ENCODE results near the gene SLC7A7. TPM values are rescaled to one million over a fixed set of nuclear protein-coding genes. Genes with fewer than 3 reads are reported as not detected.
"Not testable (repeated sequence)": the region's sequence is repeated elsewhere in the genome, so short reads cannot be mapped to it uniquely, and the experiment has no call there.

Gene SLC7A7
- total and polyA plus RNA-seq, 2 experiments from 2014 or later: 3.6 to 4.1 TPM

DNA sequence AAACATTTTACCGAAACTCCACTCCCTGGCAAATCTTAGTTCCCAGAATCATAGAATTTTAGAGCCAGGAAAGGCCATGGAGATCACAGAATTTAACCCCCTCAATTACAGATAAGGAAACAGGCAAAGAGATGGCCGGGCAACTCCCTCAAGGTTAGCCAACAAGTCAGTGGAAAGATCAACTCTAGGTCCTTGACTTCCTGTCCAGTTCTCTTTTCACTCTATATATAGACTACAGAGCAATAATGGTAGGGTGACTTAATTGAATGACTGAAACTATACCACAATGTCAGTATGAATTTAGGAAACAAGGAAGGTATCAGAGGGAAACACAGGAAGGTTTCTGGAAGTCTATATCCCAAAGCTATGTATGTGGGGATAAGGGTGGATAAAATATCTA lies 37.2 kb downstream of the SLC7A7 start (continued):
- TF ChIP-seq, protein P1, sequence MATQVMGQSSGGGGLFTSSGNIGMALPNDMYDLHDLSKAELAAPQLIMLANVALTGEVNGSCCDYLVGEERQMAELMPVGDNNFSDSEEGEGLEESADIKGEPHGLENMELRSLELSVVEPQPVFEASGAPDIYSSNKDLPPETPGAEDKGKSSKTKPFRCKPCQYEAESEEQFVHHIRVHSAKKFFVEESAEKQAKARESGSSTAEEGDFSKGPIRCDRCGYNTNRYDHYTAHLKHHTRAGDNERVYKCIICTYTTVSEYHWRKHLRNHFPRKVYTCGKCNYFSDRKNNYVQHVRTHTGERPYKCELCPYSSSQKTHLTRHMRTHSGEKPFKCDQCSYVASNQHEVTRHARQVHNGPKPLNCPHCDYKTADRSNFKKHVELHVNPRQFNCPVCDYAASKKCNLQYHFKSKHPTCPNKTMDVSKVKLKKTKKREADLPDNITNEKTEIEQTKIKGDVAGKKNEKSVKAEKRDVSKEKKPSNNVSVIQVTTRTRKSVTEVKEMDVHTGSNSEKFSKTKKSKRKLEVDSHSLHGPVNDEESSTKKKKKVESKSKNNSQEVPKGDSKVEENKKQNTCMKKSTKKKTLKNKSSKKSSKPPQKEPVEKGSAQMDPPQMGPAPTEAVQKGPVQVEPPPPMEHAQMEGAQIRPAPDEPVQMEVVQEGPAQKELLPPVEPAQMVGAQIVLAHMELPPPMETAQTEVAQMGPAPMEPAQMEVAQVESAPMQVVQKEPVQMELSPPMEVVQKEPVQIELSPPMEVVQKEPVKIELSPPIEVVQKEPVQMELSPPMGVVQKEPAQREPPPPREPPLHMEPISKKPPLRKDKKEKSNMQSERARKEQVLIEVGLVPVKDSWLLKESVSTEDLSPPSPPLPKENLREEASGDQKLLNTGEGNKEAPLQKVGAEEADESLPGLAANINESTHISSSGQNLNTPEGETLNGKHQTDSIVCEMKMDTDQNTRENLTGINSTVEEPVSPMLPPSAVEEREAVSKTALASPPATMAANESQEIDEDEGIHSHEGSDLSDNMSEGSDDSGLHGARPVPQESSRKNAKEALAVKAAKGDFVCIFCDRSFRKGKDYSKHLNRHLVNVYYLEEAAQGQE (IDR thresholded peaks at IDR 0.05; ENCODE audit: unreplicated experiment): no peak
- no peak for TF ChIP-seq ZNF114 (CRISPR knock-in tag; IDR thresholded peaks at IDR 0.05)
- no peak for TF ChIP-seq EZH2phosphoT487 (IDR thresholded peaks at IDR 0.05; ENCODE audit: unreplicated experiment)

DNA sequence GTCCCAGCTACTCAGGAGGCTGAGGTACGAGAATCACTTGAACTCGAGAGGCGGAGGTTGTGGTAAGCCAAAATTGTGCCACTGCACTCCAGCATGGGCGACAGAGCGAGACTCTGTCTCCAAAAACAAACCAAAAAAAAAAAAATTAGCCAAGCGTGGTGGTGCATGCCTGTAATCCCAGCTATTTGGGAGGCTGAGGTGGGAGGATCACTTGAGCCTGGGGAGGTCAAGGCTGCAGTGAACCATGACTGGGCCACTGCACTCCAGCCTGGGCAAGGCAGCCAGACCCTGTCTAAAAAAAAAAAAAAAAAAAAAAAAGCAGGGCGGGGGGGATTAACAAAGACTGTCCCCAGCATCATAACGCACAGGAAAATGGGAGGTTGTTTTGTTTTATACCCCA lies 38.4 kb downstream of the SLC7A7 start:
- H3K36me3 Mint-ChIP-seq (ENCODE audit: low read depth): peaks cover 31% of the 10 kb centered on the region
- not testable (repeated sequence) for H3K4me1 ChIP-seq (ENCODE audit: insufficient read depth); DNase-seq (ENCODE audit: low spot score); H3K9me2 ChIP-seq (ENCODE audit: insufficient read depth); H3K27me3 ChIP-seq (ENCODE audit: insufficient read depth); H3K36me3 ChIP-seq (ENCODE audit: insufficient read depth); H3K79me2 ChIP-seq (replicated peaks; ENCODE audit: insufficient read depth); H4K20me1 ChIP-seq (replicated peaks; ENCODE audit: insufficient read depth); H3K27me3 Mint-ChIP-seq (ENCODE audit: insufficient read depth, low read depth, poor library complexity); H3K4me2 ChIP-seq; H2AFZ ChIP-seq; H3K27ac ChIP-seq (ENCODE audit: low read depth); H3K4me3 Mint-ChIP-seq; ATAC-seq; H3F3A ChIP-seq (replicated peaks; ENCODE audit: low read depth); H3K4me3 ChIP-seq; H3K9me3 Mint-ChIP-seq; H3K27ac Mint-ChIP-seq
- peaks cover 11% of the 10 kb centered on the region for H3K4me1 Mint-ChIP-seq

DNA sequence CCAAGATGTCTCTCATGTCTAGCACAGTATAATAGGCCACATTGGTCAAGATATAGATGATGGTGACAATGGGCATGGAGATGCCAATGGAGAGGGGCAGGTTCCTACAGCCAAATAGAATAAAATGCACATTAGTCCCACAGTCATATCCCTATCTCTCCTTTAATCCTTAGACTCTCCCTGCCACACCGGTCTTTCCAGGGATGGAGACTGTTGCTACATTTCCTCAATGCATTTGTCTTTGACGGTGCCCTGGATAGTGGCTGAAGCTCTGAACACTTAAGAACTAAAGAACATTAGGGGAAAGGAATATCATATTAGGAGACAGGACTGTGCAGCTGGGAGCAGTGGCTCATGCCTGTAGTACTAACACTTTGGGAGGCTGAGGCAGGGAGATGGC lies 39.0 kb downstream of the SLC7A7 start:
- Mint-ChIP-seq H3K4me3 (no peak overlapping the region), H3K36me3 (ENCODE audit: low read depth) (peaks cover 37% of the 10 kb centered on the region), H3K27ac (no peak overlapping the region), H3K27me3 (ENCODE audit: insufficient read depth, low read depth, poor library complexity) (peaks cover 7% of the 10 kb centered on the region), H3K9me3 (no peaks in the 10 kb centered on the region), H3K4me1 (peaks cover 9% of the 10 kb centered on the region)
- no peak overlapping the region for H2AFZ ChIP-seq
- peaks cover 14% of the 10 kb centered on the region for H3K36me3 ChIP-seq (ENCODE audit: insufficient read depth)
- H3K4me2 ChIP-seq: no peak overlapping the region
- no peaks in the 10 kb centered on the region for H4K20me1 ChIP-seq (replicated peaks; ENCODE audit: insufficient read depth)
- ATAC-seq (no peak), DNase-seq (ENCODE audit: low spot score) (no peak)
- no peak overlapping the region for H3K4me3 ChIP-seq
- no peak overlapping the region for H3K27ac ChIP-seq (ENCODE audit: low read depth)
- 0 out of 2 replicates have a peak, but pooled peaks cover 4% of the 10 kb centered on the region for H3F3A ChIP-seq (replicated peaks; ENCODE audit: low read depth)
- no peaks in the 10 kb centered on the region for H3K79me2 ChIP-seq (replicated peaks; ENCODE audit: insufficient read depth)
- H3K9me2 ChIP-seq (ENCODE audit: insufficient read depth): no peaks in the 10 kb centered on the region
- no peaks in the 10 kb centered on the region for H3K27me3 ChIP-seq (ENCODE audit: insufficient read depth)
- H3K4me1 ChIP-seq (ENCODE audit: insufficient read depth): no peaks in the 10 kb centered on the region
- TF ChIP-seq, protein P2, sequence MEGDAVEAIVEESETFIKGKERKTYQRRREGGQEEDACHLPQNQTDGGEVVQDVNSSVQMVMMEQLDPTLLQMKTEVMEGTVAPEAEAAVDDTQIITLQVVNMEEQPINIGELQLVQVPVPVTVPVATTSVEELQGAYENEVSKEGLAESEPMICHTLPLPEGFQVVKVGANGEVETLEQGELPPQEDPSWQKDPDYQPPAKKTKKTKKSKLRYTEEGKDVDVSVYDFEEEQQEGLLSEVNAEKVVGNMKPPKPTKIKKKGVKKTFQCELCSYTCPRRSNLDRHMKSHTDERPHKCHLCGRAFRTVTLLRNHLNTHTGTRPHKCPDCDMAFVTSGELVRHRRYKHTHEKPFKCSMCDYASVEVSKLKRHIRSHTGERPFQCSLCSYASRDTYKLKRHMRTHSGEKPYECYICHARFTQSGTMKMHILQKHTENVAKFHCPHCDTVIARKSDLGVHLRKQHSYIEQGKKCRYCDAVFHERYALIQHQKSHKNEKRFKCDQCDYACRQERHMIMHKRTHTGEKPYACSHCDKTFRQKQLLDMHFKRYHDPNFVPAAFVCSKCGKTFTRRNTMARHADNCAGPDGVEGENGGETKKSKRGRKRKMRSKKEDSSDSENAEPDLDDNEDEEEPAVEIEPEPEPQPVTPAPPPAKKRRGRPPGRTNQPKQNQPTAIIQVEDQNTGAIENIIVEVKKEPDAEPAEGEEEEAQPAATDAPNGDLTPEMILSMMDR (conservative IDR thresholded peaks at IDR 0.05; ENCODE audit: low read depth in 2 of 2): no peak
- no peak for TF ChIP-seq ZNF114 (CRISPR knock-in tag; IDR thresholded peaks at IDR 0.05)
- TF ChIP-seq, protein P3, sequence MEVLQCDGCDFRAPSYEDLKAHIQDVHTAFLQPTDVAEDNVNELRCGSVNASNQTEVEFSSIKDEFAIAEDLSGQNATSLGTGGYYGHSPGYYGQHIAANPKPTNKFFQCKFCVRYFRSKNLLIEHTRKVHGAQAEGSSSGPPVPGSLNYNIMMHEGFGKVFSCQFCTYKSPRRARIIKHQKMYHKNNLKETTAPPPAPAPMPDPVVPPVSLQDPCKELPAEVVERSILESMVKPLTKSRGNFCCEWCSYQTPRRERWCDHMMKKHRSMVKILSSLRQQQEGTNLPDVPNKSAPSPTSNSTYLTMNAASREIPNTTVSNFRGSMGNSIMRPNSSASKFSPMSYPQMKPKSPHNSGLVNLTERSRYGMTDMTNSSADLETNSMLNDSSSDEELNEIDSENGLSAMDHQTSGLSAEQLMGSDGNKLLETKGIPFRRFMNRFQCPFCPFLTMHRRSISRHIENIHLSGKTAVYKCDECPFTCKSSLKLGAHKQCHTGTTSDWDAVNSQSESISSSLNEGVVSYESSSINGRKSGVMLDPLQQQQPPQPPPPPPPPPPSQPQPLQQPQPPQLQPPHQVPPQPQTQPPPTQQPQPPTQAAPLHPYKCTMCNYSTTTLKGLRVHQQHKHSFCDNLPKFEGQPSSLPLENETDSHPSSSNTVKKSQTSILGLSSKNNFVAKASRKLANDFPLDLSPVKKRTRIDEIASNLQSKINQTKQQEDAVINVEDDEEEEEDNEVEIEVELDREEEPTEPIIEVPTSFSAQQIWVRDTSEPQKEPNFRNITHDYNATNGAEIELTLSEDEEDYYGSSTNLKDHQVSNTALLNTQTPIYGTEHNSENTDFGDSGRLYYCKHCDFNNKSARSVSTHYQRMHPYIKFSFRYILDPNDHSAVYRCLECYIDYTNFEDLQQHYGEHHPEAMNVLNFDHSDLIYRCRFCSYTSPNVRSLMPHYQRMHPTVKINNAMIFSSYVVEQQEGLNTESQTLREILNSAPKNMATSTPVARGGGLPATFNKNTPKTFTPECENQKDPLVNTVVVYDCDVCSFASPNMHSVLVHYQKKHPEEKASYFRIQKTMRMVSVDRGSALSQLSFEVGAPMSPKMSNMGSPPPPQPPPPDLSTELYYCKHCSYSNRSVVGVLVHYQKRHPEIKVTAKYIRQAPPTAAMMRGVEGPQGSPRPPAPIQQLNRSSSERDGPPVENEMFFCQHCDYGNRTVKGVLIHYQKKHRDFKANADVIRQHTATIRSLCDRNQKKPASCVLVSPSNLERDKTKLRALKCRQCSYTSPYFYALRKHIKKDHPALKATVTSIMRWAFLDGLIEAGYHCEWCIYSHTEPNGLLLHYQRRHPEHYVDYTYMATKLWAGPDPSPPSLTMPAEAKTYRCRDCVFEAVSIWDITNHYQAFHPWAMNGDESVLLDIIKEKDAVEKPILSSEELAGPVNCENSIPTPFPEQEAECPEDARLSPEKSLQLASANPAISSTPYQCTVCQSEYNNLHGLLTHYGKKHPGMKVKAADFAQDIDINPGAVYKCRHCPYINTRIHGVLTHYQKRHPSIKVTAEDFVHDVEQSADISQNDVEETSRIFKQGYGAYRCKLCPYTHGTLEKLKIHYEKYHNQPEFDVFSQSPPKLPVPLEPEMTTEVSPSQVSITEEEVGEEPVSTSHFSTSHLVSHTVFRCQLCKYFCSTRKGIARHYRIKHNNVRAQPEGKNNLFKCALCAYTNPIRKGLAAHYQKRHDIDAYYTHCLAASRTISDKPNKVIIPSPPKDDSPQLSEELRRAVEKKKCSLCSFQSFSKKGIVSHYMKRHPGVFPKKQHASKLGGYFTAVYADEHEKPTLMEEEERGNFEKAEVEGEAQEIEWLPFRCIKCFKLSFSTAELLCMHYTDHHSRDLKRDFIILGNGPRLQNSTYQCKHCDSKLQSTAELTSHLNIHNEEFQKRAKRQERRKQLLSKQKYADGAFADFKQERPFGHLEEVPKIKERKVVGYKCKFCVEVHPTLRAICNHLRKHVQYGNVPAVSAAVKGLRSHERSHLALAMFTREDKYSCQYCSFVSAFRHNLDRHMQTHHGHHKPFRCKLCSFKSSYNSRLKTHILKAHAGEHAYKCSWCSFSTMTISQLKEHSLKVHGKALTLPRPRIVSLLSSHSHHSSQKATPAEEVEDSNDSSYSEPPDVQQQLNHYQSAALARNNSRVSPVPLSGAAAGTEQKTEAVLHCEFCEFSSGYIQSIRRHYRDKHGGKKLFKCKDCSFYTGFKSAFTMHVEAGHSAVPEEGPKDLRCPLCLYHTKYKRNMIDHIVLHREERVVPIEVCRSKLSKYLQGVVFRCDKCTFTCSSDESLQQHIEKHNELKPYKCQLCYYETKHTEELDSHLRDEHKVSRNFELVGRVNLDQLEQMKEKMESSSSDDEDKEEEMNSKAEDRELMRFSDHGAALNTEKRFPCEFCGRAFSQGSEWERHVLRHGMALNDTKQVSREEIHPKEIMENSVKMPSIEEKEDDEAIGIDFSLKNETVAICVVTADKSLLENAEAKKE (CRISPR knock-in tag; IDR thresholded peaks at IDR 0.05): no peak
- no peak for TF ChIP-seq CREB1 (CRISPR knock-in tag; IDR thresholded peaks at IDR 0.05; ENCODE audit: low read depth)
- no peak for TF ChIP-seq EZH2 (IDR thresholded peaks at IDR 0.05; ENCODE audit: low read depth, unreplicated experiment)
- no peak for TF ChIP-seq EZH2phosphoT487 (IDR thresholded peaks at IDR 0.05; ENCODE audit: unreplicated experiment)
